Activated gamma-delta T cell treated with Interleukin-2 at 50 U/mL for 16 hours (primary cell): ENCODE measurements around the gene SLC6A2.
"Not testable (repeated sequence)": the region's sequence is repeated elsewhere in the genome, so short reads cannot be mapped to it uniquely, and the experiment has no call there.

Experiments
- DNase-seq: peaks from one replicate; pipeline ENCODE4 v3.0.0-alpha.2; 2020

The SLC6A2 gene

GRCh38 chr16:55655897-55656681 lies at the start of gene SLC6A2:
Gene SLC6A2, plus strand, starts transcription at chr16:55655988. Its CDS starts 707 bp downstream, at chr16:55656695.
- no peak for DNase-seq

- DNase-seq, result no peak
Observed at GRCh38 chr16:55613613-55614335, 42.0 kb upstream of the SLC6A2 start.

GRCh38 chr16:55615071-55615470 lies 40.7 kb upstream of the SLC6A2 start:
- DNase-seq, result no peak

GRCh38 chr16:55615670-55616069 lies 40.1 kb upstream of the SLC6A2 start:
- DNase-seq, result not testable (repeated sequence)

- no peak for DNase-seq
Observed at GRCh38 chr16:55621771-55622170, 34.0 kb upstream of the SLC6A2 start.

GRCh38 chr16:55622272-55622671 lies 33.5 kb upstream of the SLC6A2 start:
- DNase-seq, result no peak

GRCh38 chr16:55622930-55623561 lies 32.7 kb upstream of the SLC6A2 start:
- no peak for DNase-seq

- DNase-seq, result no peak
Observed at GRCh38 chr16:55623640-55624039, 32.1 kb upstream of the SLC6A2 start.

GRCh38 chr16:55624696-55625095 lies 31.1 kb upstream of the SLC6A2 start:
- no peak for DNase-seq

GRCh38 chr16:55625843-55626242 lies 29.9 kb upstream of the SLC6A2 start:
- DNase-seq, result no peak

- DNase-seq, result no peak
Observed at GRCh38 chr16:55628306-55628968, 27.4 kb upstream of the SLC6A2 start.

- no peak for DNase-seq
Observed at GRCh38 chr16:55630774-55631173, 25.0 kb upstream of the SLC6A2 start.

GRCh38 chr16:55632259-55632658 lies 23.5 kb upstream of the SLC6A2 start:
- DNase-seq, result no peak

- DNase-seq, result no peak
Observed at GRCh38 chr16:55634193-55634592, 21.6 kb upstream of the SLC6A2 start.

- no peak for DNase-seq
Observed at GRCh38 chr16:55638256-55638655, 17.5 kb upstream of the SLC6A2 start.

- DNase-seq, result no peak
Observed at GRCh38 chr16:55640701-55641327, 15.0 kb upstream of the SLC6A2 start.

GRCh38 chr16:55641430-55642056 lies 14.2 kb upstream of the SLC6A2 start:
- DNase-seq, result no peak

- no peak for DNase-seq
Observed at GRCh38 chr16:55642611-55643010, 13.2 kb upstream of the SLC6A2 start.

GRCh38 chr16:55643161-55643970 lies 12.4 kb upstream of the SLC6A2 start:
- DNase-seq, result no peak

- no peak for DNase-seq
Observed at GRCh38 chr16:55645986-55646385, 9.8 kb upstream of the SLC6A2 start.

GRCh38 chr16:55647343-55647742 lies 8.4 kb upstream of the SLC6A2 start:
- DNase-seq, result no peak
